RWPE1 (cell line): ENCODE data around the gene IL1R2.

Experiments used
- CTCF ChIA-PET: fragments of 350-600 bp; sonication (Branson Sonifier 250); formaldehyde crosslinking; extraction: SDS; loops from one replicate; lab custom pipeline; 2021; lab: Yijun Ruan, JAX
- POLR2A ChIA-PET: fragments of 400-600 bp; formaldehyde crosslinking; extraction: SDS; loops from one replicate; lab custom pipeline; 2020; ENCODE audit warnings: antibody characterized with exemption; ENCODE audit not compliant: low non-redundant PET; lab: Yijun Ruan, JAX
- DNase-seq: peaks from one replicate; pipeline ENCODE4 v3.0.0; 2012; ENCODE audit warnings: low spot score
- H3K27ac ChIP-seq: fragments of 450-650 bp; 2 replicates; pipeline ENCODE4 v1.5.1; 2017
- CTCF ChIP-seq: fragments of 450-650 bp; conservative IDR thresholded peaks from 2 replicates; pipeline ENCODE4 v1.5.1; 2017; ENCODE audit warnings: low read depth, mild to moderate bottlenecking

IL1R2 gene

GRCh38 chr2:101981066-101981465 lies 10.7 kb upstream of the IL1R2 start:
- no peak overlapping the region for H3K27ac ChIP-seq
- POLR2A ChIA-PET: no interaction called here
- CTCF ChIA-PET: no interaction called here
- DNase-seq: no peak
- no peak for TF ChIP-seq CTCF

- DNase-seq: no peak
- no peak for TF ChIP-seq CTCF
- H3K27ac ChIP-seq: no peak overlapping the region
- CTCF ChIA-PET: no interaction called here
- POLR2A ChIA-PET: no interaction called here
Measured at GRCh38 chr2:101981504-101981903, 10.3 kb upstream of the IL1R2 start.

GRCh38 chr2:101982495-101983029 lies 9.2 kb upstream of the IL1R2 start:
- POLR2A ChIA-PET: no interaction called here
- CTCF ChIA-PET: interaction anchor here (0.5 kb wide), 1 partner anchor 467 kb away, joined by 3 read pairs; no protein-coding TSS in a partner anchor

GRCh38 chr2:101983486-101983885 lies 8.3 kb upstream of the IL1R2 start:
- H3K27ac ChIP-seq: no peak overlapping the region
- no peak for TF ChIP-seq CTCF
- CTCF ChIA-PET: no interaction called here
- DNase-seq: peak; percentile 56
- POLR2A ChIA-PET: no interaction called here

More at GRCh38 chr2:101982495-101983029, 9.2 kb upstream of the IL1R2 start:
- no peak for DNase-seq
- no peak overlapping the region for H3K27ac ChIP-seq
- TF ChIP-seq CTCF: no peak

GRCh38 chr2:101983928-101984327 lies 7.8 kb upstream of the IL1R2 start:
- DNase-seq: no peak
- no peak overlapping the region for H3K27ac ChIP-seq
- CTCF ChIA-PET: no interaction called here
- POLR2A ChIA-PET: no interaction called here
- TF ChIP-seq CTCF: no peak; the same call in 1 of the 2 replicates

- no peak overlapping the region for H3K27ac ChIP-seq
- CTCF ChIA-PET: no interaction called here
- POLR2A ChIA-PET: no interaction called here
- no peak for TF ChIP-seq CTCF
- no peak for DNase-seq
Measured at GRCh38 chr2:101984656-101985055, 7.1 kb upstream of the IL1R2 start.
